ENCODE measurements around the gene ADGRG3. TPM values are rescaled to one million over a fixed set of nuclear protein-coding genes. Genes with fewer than 3 reads are reported as not detected.
"Not testable (repeated sequence)": the region's sequence is repeated elsewhere in the genome, so short reads cannot be mapped to it uniquely, and the experiment has no call there.

The ADGRG3 gene
- total RNA-seq, 1 donor from 2014 or later, result not detected

DNA sequence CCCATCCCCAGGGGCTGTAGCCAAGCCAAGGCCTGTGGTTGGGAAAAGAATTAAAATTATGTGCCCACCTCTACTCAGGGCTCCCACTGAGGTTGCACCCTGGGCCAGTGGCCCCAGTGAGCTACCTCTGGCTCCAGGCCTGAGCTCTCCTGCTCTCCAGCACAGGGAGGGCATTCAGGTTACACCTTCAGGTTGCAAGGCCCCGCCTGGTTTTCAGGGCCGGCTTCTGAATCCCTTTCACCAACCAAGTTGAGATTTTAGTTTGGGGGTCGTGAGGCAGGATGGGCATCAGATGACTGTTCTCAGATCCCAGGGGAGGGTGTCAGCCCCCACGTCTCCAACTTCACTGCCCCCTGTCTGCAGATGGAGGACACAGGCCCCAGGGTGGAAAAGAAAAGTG is 59.5 kb downstream of the ADGRG3 start:
- Histone ChIP-seq H3K27me3 (no peaks in the 10 kb centered on the region), H3K36me3 (no peaks in the 10 kb centered on the region), H3K4me1 (no peaks in the 10 kb centered on the region), H3K9me3 (no peaks in the 10 kb centered on the region), H3K4me3 (no peak overlapping the region), H3K27ac (no peak overlapping the region)
- no peak for DNase-seq (ENCODE audit: low spot score in 2 of 2)
- intact Hi-C loops (cut with DNase I), result no loop called here
- no peak for TF ChIP-seq CTCF (IDR thresholded peaks at IDR 0.05)

DNA sequence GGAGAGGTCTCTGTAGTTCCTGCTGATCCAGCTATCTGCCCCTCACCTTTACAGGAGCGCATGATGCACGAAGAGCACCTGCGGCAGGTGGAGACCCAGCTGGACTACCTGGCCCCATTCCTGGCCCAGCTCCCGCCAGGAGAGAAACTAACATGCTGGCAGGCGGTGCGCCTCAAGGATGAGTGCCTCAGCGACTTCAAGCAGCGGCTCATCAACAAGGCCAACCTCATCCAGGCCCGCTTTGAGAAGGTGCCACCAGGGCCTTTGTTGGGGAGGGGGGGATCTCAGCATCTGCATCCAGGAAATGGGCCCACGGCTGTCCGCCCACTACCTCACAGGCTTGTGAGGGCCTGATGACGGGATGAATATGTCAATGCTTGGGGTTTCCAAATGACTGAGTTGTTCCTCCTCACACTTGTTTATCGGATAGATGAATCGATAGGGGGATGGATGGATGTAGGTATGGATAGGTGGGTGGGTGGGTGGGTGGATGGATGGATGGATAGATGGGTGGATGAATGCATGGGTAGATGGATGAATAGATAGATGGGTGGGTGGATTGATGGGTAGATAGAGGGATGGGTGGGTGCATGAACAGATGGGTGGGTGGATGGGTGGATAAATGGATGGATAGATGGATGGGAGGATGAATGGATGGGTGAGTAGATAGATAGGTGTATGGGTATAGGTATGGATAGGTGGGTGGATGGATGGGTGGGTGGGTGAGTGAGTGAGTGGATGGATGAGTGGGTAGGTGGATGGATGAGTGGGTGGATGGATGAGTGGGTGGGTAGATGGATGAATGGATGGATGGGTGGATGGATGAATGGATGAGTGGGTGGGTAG is 60.5 kb downstream of the ADGRG3 start:
- Histone ChIP-seq H3K36me3 (no peaks in the 10 kb centered on the region), H3K27me3 (no peaks in the 10 kb centered on the region), H3K27ac (no peak overlapping the region), H3K4me3 (no peak overlapping the region), H3K4me1 (no peaks in the 10 kb centered on the region), H3K9me3 (no peaks in the 10 kb centered on the region)
- DNase-seq (ENCODE audit: low spot score in 2 of 2), result no peak
- no peak for TF ChIP-seq CTCF (IDR thresholded peaks at IDR 0.05)
- intact Hi-C loops (cut with DNase I), result no loop called here

- TF ChIP-seq CTCF (IDR thresholded peaks at IDR 0.05), result no peak
- DNase-seq (ENCODE audit: low spot score in 2 of 2), result no peak
- Histone ChIP-seq H3K36me3 (no peaks in the 10 kb centered on the region), H3K4me1 (no peaks in the 10 kb centered on the region), H3K27me3 (no peaks in the 10 kb centered on the region), H3K9me3 (no peaks in the 10 kb centered on the region), H3K4me3 (no peak overlapping the region), H3K27ac (no peak overlapping the region)
- intact Hi-C loops (cut with DNase I), result no loop called here
These were observed 61.0 kb downstream of the ADGRG3 start for GRCh38 chr16:57729182-57729484.

- not testable (repeated sequence) for H3K27ac ChIP-seq; H3K36me3 ChIP-seq; H3K4me3 ChIP-seq; DNase-seq (ENCODE audit: low spot score in 2 of 2); H3K9me3 ChIP-seq; H3K4me1 ChIP-seq; H3K27me3 ChIP-seq
- intact Hi-C loops (cut with DNase I), result loop anchor here (5.0 to 10.0 kb wide), 6 partner anchors 87 to 1305 kb away; partner anchors contain the start of genes AMFR, ARL2BP, CIAPIN1 and COQ9
These were observed 61.7 kb downstream of the ADGRG3 start for GRCh38 chr16:57729852-57730251.

GRCh38 chr16:57730771-57731730 is 62.9 kb downstream of the ADGRG3 start:
- DNase-seq (ENCODE audit: low spot score in 2 of 2), result no peak
- Histone ChIP-seq H3K27me3 (no peaks in the 10 kb centered on the region), H3K36me3 (no peaks in the 10 kb centered on the region), H3K4me3 (no peak overlapping the region), H3K4me1 (peaks cover under 1 to 6% of the 10 kb centered on the region in 2 donors), H3K9me3 (no peaks in the 10 kb centered on the region), H3K27ac (peak overlapping the region; percentile 11 to 13)
- intact Hi-C loops (cut with DNase I), result loop anchor here (5.0 to 10.0 kb wide), 6 partner anchors 86 to 1306 kb away; partner anchors contain the start of genes AMFR, ARL2BP, CIAPIN1 and COQ9
- TF ChIP-seq CTCF (IDR thresholded peaks at IDR 0.05), result no peak

All from ascending aorta (tissue), 2 donors.